ENCODE data around the gene FRMD4B.
"Not testable (repeated sequence)": the region's sequence is repeated elsewhere in the genome, so short reads cannot be mapped to it uniquely, and the experiment has no call there.

Gene FRMD4B

GRCh38 chr3:69359916-69360315 is 26.0 kb downstream of the FRMD4B start:
- DNase-seq: no peak

- no peak for DNase-seq
Measured at GRCh38 chr3:69359339-69359893, 26.5 kb downstream of the FRMD4B start.

GRCh38 chr3:69357196-69357595 is 28.7 kb downstream of the FRMD4B start:
- no peak for DNase-seq

GRCh38 chr3:69354948-69355347 is 30.9 kb downstream of the FRMD4B start:
- DNase-seq: no peak

GRCh38 chr3:69353503-69353902 is 32.4 kb downstream of the FRMD4B start:
- DNase-seq: no peak

GRCh38 chr3:69353088-69353478 is 32.8 kb downstream of the FRMD4B start:
- no peak for DNase-seq

GRCh38 chr3:69352305-69353087 is 33.4 kb downstream of the FRMD4B start:
- DNase-seq: no peak

- no peak for DNase-seq
Measured at GRCh38 chr3:69343875-69344274, 42.0 kb downstream of the FRMD4B start.

GRCh38 chr3:69342074-69342473 is 43.8 kb downstream of the FRMD4B start:
- DNase-seq: no peak

- no peak for DNase-seq
Measured at GRCh38 chr3:69339760-69340159, 46.1 kb downstream of the FRMD4B start.

GRCh38 chr3:69338911-69339310 is 47.0 kb downstream of the FRMD4B start:
- no peak for DNase-seq

GRCh38 chr3:69332934-69333333 is 53.0 kb downstream of the FRMD4B start:
- no peak for DNase-seq

GRCh38 chr3:69330891-69331400 is 54.9 kb downstream of the FRMD4B start:
- DNase-seq: no peak

- no peak for DNase-seq
Measured at GRCh38 chr3:69329892-69330291, 56.0 kb downstream of the FRMD4B start.

GRCh38 chr3:69328963-69329302 is 57.0 kb downstream of the FRMD4B start:
- DNase-seq: no peak

GRCh38 chr3:69328103-69328962 is 57.6 kb downstream of the FRMD4B start:
- DNase-seq: no peak

- no peak for DNase-seq
Measured at GRCh38 chr3:69326855-69327300, 59.0 kb downstream of the FRMD4B start.

- DNase-seq: no peak
Measured at GRCh38 chr3:69325151-69325550, 60.7 kb downstream of the FRMD4B start.

GRCh38 chr3:69324362-69325025 is 61.4 kb downstream of the FRMD4B start:
- no peak for DNase-seq

- no peak for DNase-seq
Measured at GRCh38 chr3:69323941-69324340, 61.9 kb downstream of the FRMD4B start.

GRCh38 chr3:69322512-69322911 is 63.4 kb downstream of the FRMD4B start:
- DNase-seq: not testable (repeated sequence)

GRCh38 chr3:69322158-69322509 is 63.8 kb downstream of the FRMD4B start:
- DNase-seq: no peak

All from activated effector memory CD4-positive, alpha-beta T cell treated with Interleukin-2 at 50 U/mL for 16 hours (primary cell).